ENCODE data around the gene TENM4.

TENM4 gene

GRCh38 chr11:79362206-79362757, 78.5 kb downstream of the TENM4 start:
- Histone ChIP-seq H3K4me1 (no peaks in the 10 kb centered on the region), H3K9me3 (no peaks in the 10 kb centered on the region), H3K36me3 (replicated peaks) (no peaks in the 10 kb centered on the region), H3K4me3 (no peak overlapping the region), H3K27me3 (ENCODE audit: low read depth) (no peaks in the 10 kb centered on the region)
- no peak for DNase-seq (ENCODE audit: low spot score in 2 of 2)
- in situ Hi-C loops (cut with MboI; ENCODE audit: low sequenced_read_pairs), result no loop called here

- DNase-seq (ENCODE audit: low spot score in 2 of 2), result no peak
- Histone ChIP-seq H3K27me3 (ENCODE audit: low read depth) (no peaks in the 10 kb centered on the region), H3K4me1 (no peaks in the 10 kb centered on the region), H3K4me3 (no peak overlapping the region), H3K9me3 (no peaks in the 10 kb centered on the region), H3K36me3 (replicated peaks) (no peaks in the 10 kb centered on the region)
- in situ Hi-C loops (cut with MboI; ENCODE audit: low sequenced_read_pairs), result no loop called here
These were observed 82.6 kb downstream of the TENM4 start for GRCh38 chr11:79358258-79358657.

GRCh38 chr11:79353706-79354105, 87.1 kb downstream of the TENM4 start:
- Histone ChIP-seq H3K4me1 (no peaks in the 10 kb centered on the region), H3K4me3 (no peak overlapping the region), H3K36me3 (replicated peaks) (no peaks in the 10 kb centered on the region), H3K9me3 (no peaks in the 10 kb centered on the region), H3K27me3 (ENCODE audit: low read depth) (no peaks in the 10 kb centered on the region)
- DNase-seq (ENCODE audit: low spot score in 2 of 2), result no peak
- in situ Hi-C loops (cut with MboI; ENCODE audit: low sequenced_read_pairs), result no loop called here

GRCh38 chr11:79352349-79352703, 88.5 kb downstream of the TENM4 start:
- Histone ChIP-seq H3K4me1 (no peaks in the 10 kb centered on the region), H3K4me3 (no peak overlapping the region), H3K36me3 (replicated peaks) (no peaks in the 10 kb centered on the region), H3K9me3 (no peaks in the 10 kb centered on the region), H3K27me3 (ENCODE audit: low read depth) (no peaks in the 10 kb centered on the region)
- no peak for DNase-seq (ENCODE audit: low spot score in 2 of 2)
- in situ Hi-C loops (cut with MboI; ENCODE audit: low sequenced_read_pairs), result no loop called here

- in situ Hi-C loops (cut with MboI; ENCODE audit: low sequenced_read_pairs), result no loop called here
- no peaks in the 10 kb centered on the region for H3K4me1 ChIP-seq
- H3K9me3 ChIP-seq, result no peaks in the 10 kb centered on the region
- no peaks in the 10 kb centered on the region for H3K27me3 ChIP-seq (ENCODE audit: low read depth)
- DNase-seq (ENCODE audit: low spot score in 2 of 2), result no peak
- no peak overlapping the region for H3K4me3 ChIP-seq
- H3K36me3 ChIP-seq (replicated peaks), result no peaks in the 10 kb centered on the region
These were observed 91.7 kb downstream of the TENM4 start for GRCh38 chr11:79348976-79349682.

GRCh38 chr11:79346021-79346420, 94.8 kb downstream of the TENM4 start:
- Histone ChIP-seq H3K4me3 (no peak overlapping the region), H3K27me3 (ENCODE audit: low read depth) (no peaks in the 10 kb centered on the region), H3K36me3 (replicated peaks) (no peaks in the 10 kb centered on the region), H3K9me3 (no peaks in the 10 kb centered on the region), H3K4me1 (no peaks in the 10 kb centered on the region)
- no peak for DNase-seq (ENCODE audit: low spot score in 2 of 2)
- in situ Hi-C loops (cut with MboI; ENCODE audit: low sequenced_read_pairs), result no loop called here

GRCh38 chr11:79344753-79345294, 96.0 kb downstream of the TENM4 start:
- H3K36me3 ChIP-seq (replicated peaks), result no peaks in the 10 kb centered on the region
- in situ Hi-C loops (cut with MboI; ENCODE audit: low sequenced_read_pairs), result no loop called here

GRCh38 chr11:79342686-79343085, 98.1 kb downstream of the TENM4 start:
- H3K4me1 ChIP-seq, result no peaks in the 10 kb centered on the region
- no peak overlapping the region for H3K4me3 ChIP-seq
- no peaks in the 10 kb centered on the region for H3K9me3 ChIP-seq
- H3K36me3 ChIP-seq (replicated peaks), result no peaks in the 10 kb centered on the region
- in situ Hi-C loops (cut with MboI; ENCODE audit: low sequenced_read_pairs), result no loop called here
- H3K27me3 ChIP-seq (ENCODE audit: low read depth), result no peaks in the 10 kb centered on the region
- DNase-seq (ENCODE audit: low spot score in 2 of 2), result no peak

More at GRCh38 chr11:79344753-79345294, 96.0 kb downstream of the TENM4 start:
- Histone ChIP-seq H3K9me3 (no peaks in the 10 kb centered on the region), H3K27me3 (ENCODE audit: low read depth) (no peaks in the 10 kb centered on the region), H3K4me1 (no peaks in the 10 kb centered on the region), H3K4me3 (no peak overlapping the region)
- no peak for DNase-seq (ENCODE audit: low spot score in 2 of 2)

GRCh38 chr11:79342236-79342635, 98.6 kb downstream of the TENM4 start:
- Histone ChIP-seq H3K9me3 (no peaks in the 10 kb centered on the region), H3K4me3 (no peak overlapping the region), H3K4me1 (no peaks in the 10 kb centered on the region), H3K27me3 (ENCODE audit: low read depth) (no peaks in the 10 kb centered on the region), H3K36me3 (replicated peaks) (no peaks in the 10 kb centered on the region)
- DNase-seq (ENCODE audit: low spot score in 2 of 2), result no peak
- in situ Hi-C loops (cut with MboI; ENCODE audit: low sequenced_read_pairs), result no loop called here

- H3K27me3 ChIP-seq (ENCODE audit: low read depth), result no peaks in the 10 kb centered on the region
- no peaks in the 10 kb centered on the region for H3K4me1 ChIP-seq
- H3K36me3 ChIP-seq (replicated peaks), result no peaks in the 10 kb centered on the region
- no peak overlapping the region for H3K4me3 ChIP-seq
- in situ Hi-C loops (cut with MboI; ENCODE audit: low sequenced_read_pairs), result no loop called here
- DNase-seq (ENCODE audit: low spot score in 2 of 2), result no peak
- H3K9me3 ChIP-seq, result no peaks in the 10 kb centered on the region
These were observed 100.3 kb downstream of the TENM4 start for GRCh38 chr11:79340535-79340934.

GRCh38 chr11:79336797-79337517, 103.9 kb downstream of the TENM4 start:
- DNase-seq (ENCODE audit: low spot score in 2 of 2), result no peak
- in situ Hi-C loops (cut with MboI; ENCODE audit: low sequenced_read_pairs), result no loop called here

GRCh38 chr11:79335681-79336080, 105.1 kb downstream of the TENM4 start:
- Histone ChIP-seq H3K27me3 (ENCODE audit: low read depth) (no peaks in the 10 kb centered on the region), H3K4me3 (no peak overlapping the region), H3K4me1 (no peaks in the 10 kb centered on the region), H3K36me3 (replicated peaks) (no peaks in the 10 kb centered on the region), H3K9me3 (no peaks in the 10 kb centered on the region)
- no peak for DNase-seq (ENCODE audit: low spot score in 2 of 2)
- in situ Hi-C loops (cut with MboI; ENCODE audit: low sequenced_read_pairs), result no loop called here

More at GRCh38 chr11:79336797-79337517, 103.9 kb downstream of the TENM4 start:
- Histone ChIP-seq H3K4me1 (no peaks in the 10 kb centered on the region), H3K27me3 (ENCODE audit: low read depth) (no peaks in the 10 kb centered on the region), H3K9me3 (no peaks in the 10 kb centered on the region), H3K36me3 (replicated peaks) (no peaks in the 10 kb centered on the region), H3K4me3 (no peak overlapping the region)

GRCh38 chr11:79333355-79333754, 107.5 kb downstream of the TENM4 start:
- H3K9me3 ChIP-seq, result no peaks in the 10 kb centered on the region
- H3K4me3 ChIP-seq, result no peak overlapping the region
- H3K36me3 ChIP-seq (replicated peaks), result no peaks in the 10 kb centered on the region
- H3K4me1 ChIP-seq, result no peaks in the 10 kb centered on the region
- no peak for DNase-seq (ENCODE audit: low spot score in 2 of 2)
- no peaks in the 10 kb centered on the region for H3K27me3 ChIP-seq (ENCODE audit: low read depth)
- in situ Hi-C loops (cut with MboI; ENCODE audit: low sequenced_read_pairs), result no loop called here

- H3K36me3 ChIP-seq (replicated peaks), result no peaks in the 10 kb centered on the region
- H3K27me3 ChIP-seq (ENCODE audit: low read depth), result no peaks in the 10 kb centered on the region
- H3K4me1 ChIP-seq, result no peaks in the 10 kb centered on the region
- H3K9me3 ChIP-seq, result no peaks in the 10 kb centered on the region
- in situ Hi-C loops (cut with MboI; ENCODE audit: low sequenced_read_pairs), result no loop called here
- DNase-seq (ENCODE audit: low spot score in 2 of 2), result no peak
- no peak overlapping the region for H3K4me3 ChIP-seq
These were observed 108.8 kb downstream of the TENM4 start for GRCh38 chr11:79332017-79332416.

All from HAP-1 (cell line).